T-helper 1 cell (primary cell): ENCODE results near the gene MXD1.

Experiments
- DNase-seq, 5 donors: peaks; one replicate each; pipeline ENCODE4 v3.0.0-alpha.2; 2012 to 2020

The MXD1 gene

DNA sequence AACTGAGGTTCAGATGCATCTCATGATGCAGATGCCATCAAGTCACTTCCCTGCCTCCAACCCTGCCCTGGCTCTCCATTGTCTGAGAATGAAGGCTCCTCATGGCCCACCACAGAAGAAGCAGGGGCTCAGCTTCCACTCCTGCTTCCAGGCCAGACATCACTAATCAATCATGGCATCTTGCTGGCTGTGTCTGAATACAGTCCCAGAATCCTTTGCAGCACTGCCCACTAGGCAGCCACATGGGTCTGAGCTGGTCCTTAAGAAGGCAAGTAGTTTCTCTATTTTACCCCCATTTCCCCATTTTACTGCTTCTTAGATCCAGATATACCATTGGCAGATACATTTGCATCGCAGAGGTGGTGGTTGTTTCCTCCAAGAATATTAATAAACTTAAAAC is 39.2 kb downstream of the MXD1 start:
- DNase-seq, result no peak

- DNase-seq, result no peak
These were observed 40.1 kb downstream of the MXD1 start for GRCh38 chr2:69955029-69955428.

DNA sequence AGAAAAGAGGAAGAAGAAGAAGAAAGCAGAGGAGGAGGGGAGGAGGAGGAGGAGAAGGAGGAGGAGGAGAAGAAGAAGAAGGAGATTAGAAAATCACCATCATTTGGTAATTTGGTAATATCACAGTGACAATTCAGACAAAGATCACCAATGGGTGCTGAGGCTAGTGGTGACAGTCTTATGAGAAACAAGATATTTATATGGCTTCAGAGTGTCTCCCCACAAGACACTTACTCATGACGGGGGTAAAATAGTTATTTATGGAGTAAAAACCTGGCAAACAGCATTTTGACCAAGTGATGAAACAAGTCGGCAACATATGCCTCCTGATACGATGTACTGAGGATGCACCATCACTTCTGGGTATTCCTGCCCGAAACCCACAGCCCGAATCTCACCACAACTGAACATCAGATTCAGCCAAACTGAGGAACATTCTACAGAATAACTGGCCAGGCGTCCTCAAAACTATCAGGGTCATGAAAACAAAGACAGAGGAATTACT is 41.6 kb downstream of the MXD1 start:
- no peak for DNase-seq

- DNase-seq, result no peak
These were observed 43.1 kb downstream of the MXD1 start for GRCh38 chr2:69957965-69958364.

DNA sequence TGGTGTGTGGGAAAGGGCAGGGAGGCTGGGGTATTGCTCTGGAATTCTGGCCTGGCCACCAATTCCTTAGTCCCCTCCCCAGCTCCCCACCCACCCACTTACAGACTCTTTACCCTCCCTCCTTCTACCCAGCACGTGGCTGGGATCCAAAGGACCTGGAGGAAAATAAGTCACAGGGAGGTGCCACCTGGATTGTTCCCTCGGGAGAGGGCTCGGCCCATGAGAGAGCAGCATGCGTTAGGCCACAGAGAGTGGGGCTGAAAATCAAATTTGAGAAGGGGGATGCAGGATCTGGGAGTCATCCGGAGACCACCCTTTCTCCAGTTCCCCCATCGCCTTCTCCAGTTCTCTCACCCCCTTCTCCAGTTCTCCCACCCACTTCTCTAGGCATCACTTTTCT is 43.6 kb downstream of the MXD1 start:
- DNase-seq, result no peak

DNA sequence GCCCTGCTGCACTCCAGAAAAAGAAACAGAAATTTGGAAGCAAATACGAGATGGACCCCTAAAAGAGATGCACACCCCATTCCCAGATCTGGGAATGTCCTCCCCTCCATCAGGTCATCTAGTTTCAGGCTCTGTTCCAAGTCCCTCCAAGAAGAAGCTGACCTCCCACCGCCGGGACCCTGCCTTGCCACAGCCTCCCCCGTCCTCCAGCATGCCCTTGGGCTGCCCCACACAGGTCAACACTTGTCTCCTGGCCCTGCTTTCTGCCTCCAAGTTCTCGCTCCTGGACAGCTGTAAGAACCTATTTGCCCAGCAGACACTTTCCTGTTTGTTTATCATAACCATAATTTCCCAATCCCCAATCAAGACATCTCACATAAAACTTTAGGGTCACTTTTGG is 44.5 kb downstream of the MXD1 start:
- no peak for DNase-seq

GRCh38 chr2:69960821-69961220 is 45.9 kb downstream of the MXD1 start:
- DNase-seq, result no peak

DNA sequence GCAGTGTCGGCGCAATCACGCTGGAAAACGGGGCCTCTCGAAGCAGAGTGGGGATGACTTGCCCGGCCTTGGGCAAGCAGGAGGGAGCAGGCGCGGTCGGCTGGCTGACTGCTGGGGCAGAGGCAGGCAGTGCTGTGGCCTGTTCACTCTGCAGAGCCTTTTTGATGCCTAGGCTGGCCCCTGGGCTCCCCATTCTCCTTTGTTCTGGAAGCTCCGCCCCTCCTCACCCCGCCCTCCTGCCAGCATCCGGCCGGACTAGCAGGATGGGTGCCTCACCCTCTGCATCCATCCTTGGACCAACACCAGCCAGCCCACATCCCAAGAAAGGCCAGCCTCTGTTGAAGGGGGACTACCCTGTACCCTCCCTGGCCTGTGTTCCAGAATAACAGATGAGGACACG is 46.6 kb downstream of the MXD1 start, which contains the start of gene ASPRV1:
TSS of gene ASPRV1 (minus strand) at position 136 of the 400 bp plus-strand sequence. CDS start 195 bp downstream, outside the sequence.
- no peak for DNase-seq

GRCh38 chr2:69962986-69963730 is 48.2 kb downstream of the MXD1 start:
- no peak for DNase-seq

DNA sequence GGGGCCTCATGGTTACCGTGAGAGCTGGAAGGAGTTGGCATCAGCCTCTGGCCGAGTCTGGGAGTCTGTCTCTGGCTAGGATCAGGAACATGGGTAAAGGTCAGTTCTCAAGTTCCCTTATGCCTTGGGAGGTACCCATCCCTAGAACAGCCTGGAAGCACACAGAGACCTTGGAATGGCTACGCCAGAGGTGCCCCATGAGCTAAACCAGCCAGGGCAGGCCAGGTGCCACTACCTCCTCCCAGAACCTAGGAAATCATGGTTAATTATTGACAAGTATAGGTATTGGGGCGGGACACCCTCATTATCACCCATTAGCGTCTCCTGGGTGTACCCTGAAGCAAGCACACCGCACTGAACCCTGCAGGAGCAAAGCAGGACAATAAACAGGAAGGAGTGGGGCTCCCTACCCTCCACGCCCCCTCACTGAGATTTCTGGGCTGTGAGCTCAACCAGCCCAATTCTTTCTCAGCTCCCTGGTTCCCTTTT is 49.5 kb downstream of the MXD1 start:
- no peak for DNase-seq

DNA sequence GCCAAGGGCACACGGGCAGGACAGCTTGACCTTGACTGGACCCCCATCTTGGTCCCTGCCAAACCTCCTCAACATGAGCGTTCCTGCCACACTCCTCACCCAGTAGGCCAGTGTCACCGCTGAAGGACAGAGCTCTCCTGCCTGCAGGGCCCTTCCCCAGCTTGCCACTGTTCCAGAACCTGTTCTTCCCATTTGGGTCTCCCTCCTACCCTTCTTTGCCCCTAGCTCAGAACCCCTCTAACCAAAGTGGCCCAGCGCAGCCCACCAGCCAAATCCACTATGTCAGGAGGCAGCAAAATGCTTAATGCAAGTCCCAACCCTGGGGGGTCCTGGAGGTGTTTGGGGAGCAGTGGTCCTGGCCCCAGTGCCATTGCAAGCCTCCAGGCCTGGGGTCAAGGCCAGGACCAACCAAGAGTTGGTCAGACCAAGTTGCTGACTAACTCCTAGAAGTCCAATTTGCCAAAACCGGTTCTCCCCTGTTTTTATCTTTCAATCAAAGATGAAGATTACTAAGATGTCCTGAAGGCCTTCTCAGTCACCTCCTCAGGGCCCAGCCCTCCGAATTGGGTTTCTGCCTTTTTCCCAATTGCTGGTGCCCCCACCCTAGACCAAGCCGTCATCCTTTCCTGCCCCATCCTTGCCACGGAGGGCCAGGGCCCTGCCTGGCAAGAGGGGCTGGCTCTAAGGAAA is 51.0 kb downstream of the MXD1 start:
- no peak for DNase-seq

DNA sequence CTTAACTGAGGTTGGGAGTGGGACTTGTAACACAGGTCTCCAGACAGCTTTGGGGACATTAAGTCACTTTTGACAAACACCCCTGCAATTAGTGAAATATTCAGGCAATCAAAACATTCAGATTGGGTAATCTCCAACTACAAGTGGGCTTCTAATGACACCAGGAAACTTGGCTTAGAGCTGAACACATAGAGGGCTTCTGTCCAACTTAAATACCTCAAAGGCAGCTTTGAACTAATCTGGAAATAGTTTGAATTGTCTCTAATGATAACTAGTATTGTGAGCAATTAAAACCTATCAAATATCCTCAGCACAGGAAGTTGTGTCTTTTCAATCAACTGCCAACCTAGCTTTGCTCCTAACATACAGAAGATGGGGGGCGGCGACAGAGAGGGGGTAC is 51.6 kb downstream of the MXD1 start:
- DNase-seq, result no peak

DNA sequence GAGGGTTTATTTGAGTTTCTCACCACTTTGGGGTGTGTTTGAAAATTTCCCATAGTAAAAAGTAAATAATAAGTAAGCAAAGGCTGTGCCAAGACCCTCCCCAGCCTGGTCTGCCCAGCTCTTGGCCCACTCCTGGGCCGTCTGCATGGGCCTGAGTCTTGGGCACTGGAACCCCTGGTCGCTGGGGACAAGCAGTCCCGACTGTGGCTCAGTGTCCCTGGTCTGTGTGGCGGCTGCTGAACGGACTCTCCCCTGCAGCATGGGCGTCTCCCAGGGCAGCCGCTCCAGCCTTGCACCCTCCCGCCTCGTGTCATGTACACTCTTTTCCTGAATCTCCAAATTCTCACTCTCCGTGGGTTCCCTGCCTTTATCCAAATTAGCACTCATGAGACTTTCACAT is 53.7 kb downstream of the MXD1 start:
- DNase-seq, result no peak

GRCh38 chr2:69969126-69969983 is 54.4 kb downstream of the MXD1 start:
- no peak for DNase-seq

GRCh38 chr2:69969991-69970390 is 55.1 kb downstream of the MXD1 start:
- no peak for DNase-seq

DNA sequence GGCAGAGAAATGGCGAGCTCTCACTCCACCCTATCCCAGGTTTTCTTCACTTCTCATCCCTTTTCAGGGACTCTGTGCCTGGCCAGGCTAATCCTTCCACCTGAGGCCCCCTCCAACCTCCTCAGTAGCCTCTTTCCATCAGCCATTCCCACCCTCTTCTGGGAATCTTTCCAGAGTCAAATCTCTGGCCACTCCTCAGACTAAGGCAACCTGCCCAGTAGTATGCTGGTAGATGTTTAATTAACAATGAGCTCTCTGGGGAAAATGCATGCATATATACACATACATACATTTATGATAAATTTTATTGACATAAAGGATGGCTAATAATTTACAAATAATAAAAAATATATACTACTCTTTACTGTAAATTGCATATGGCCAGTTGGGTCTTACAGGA is 57.9 kb downstream of the MXD1 start:
- no peak for DNase-seq

- DNase-seq, result no peak
These were observed 58.4 kb downstream of the MXD1 start for GRCh38 chr2:69973335-69973735.

DNA sequence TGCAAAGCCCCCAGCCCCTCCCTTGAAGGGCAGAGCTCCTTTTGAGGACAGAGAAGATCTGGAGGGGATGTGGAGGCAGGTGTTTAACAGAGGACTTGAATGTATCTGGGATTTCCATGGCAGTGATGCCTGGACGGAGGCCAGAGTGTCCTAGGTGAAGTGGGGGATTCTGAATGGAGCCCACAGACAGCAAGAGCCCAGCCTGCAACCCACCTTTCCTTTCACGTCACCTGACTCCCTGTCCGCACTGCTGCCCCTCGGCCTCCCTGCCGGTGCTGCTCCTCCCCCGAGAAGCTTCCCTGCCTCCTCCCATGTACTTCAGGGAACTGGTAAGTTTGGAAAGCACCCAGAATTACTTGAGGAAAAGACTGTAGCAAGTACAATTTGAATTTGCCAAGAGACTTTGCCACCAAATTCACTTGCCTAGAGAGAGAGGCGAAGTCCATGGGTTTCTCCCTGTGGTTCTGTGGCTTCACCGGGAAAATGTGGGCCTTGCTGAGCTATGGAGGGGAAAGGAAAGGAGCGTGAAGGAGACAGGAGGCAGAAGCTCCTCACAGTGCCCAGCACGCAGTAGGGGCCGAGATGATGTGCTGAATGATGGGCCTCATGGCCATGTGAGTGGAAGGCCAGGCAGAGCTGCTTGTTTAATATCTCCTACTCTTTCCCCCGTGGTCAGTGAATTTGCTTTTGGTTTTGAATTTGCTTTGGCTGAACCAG is 60.4 kb downstream of the MXD1 start:
- DNase-seq, result no peak

DNA sequence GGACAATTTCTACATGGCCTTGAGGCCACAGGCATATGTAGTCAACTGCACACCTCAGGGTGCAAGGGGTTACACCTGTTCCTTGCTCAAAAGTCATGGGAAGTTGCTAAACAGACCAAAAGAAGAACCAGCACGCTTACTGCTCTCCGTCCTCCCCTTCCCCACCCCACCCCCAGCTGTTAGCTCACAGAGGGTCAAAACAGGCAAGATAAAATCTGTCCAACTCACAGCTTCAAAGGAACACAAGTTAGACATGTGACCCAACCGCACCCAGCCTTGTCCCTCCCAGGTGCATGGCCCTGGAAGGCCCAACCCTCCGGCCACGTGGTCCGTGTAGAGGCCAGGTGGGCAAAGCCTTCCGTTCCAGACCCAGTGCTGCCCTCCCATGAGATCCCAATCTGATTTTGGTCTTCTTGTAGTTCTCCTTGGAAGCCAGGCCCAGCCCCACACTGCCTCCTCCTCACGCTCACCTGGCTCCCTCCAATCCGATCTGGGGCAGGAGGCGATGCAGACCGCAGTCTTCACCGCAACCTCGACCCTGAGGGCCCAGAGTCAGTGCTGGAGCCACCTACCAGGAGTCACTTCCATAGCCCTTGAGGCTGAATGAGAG is 61.0 kb downstream of the MXD1 start:
- DNase-seq, result no peak

- DNase-seq, result no peak
These were observed 62.3 kb downstream of the MXD1 start for GRCh38 chr2:69977186-69977585.

- no peak for DNase-seq
These were observed 63.1 kb downstream of the MXD1 start for GRCh38 chr2:69977906-69978482.
